HL-60 (cell line): ENCODE measurements around the gene PRDM12.

Experiments used
- DNase-seq, 2 experiments: peaks; one replicate each; pipeline ENCODE4 v3.0.0-alpha.2; 2010 to 2020; ENCODE audit warnings: low read depth in 1 of 2, low spot score in 1 of 2
- H3K27ac ChIP-seq: fragments of 250-450 bp; sonication (Bioruptor Pico); replicated peaks from 2 replicates; pipeline ENCODE4 v1.5.1; 2020; ENCODE audit warnings: mild to moderate bottlenecking, moderate library complexity
- H3K27me3 ChIP-seq: fragments of 250-450 bp; sonication (Bioruptor Pico); 2 replicates; pipeline ENCODE4 v1.5.1; 2021; ENCODE audit warnings: mild to moderate bottlenecking, moderate library complexity; ENCODE audit not compliant: insufficient read depth, poor library complexity, severe bottlenecking
- H3K4me3 ChIP-seq: replicated peaks from 2 replicates; pipeline ENCODE4 v1.5.1; 2011; ENCODE audit warnings: mild to moderate bottlenecking, control low read depth, low read length; ENCODE audit not compliant: insufficient read depth
- CTCF ChIP-seq: IDR thresholded peaks from one replicate; pipeline ENCODE4 v1.5.1; 2011; ENCODE audit warnings: low read length, control low read depth, inconsistent platforms; ENCODE audit not compliant: insufficient read depth
- GABPA ChIP-seq: IDR thresholded peaks from 2 replicates; pipeline ENCODE4 v1.6.1; 2012; ENCODE audit warnings: low read depth
- POLR2AphosphoS5 ChIP-seq: IDR thresholded peaks from 2 replicates; pipeline ENCODE4 v1.6.1; 2012; ENCODE audit warnings: low read depth
- REST ChIP-seq: IDR thresholded peaks from 2 replicates; pipeline ENCODE4 v1.6.1; 2012; ENCODE audit warnings: low read depth; ENCODE audit not compliant: insufficient replicate concordance
- SPI1 ChIP-seq: IDR thresholded peaks from 2 replicates; pipeline ENCODE4 v1.6.1; 2012; ENCODE audit warnings: low read depth, mild to moderate bottlenecking, borderline replicate concordance

PRDM12 gene

GRCh38 chr9:130629443-130630070, 34.8 kb upstream of the PRDM12 start:
- no peak overlapping the region for H3K4me3 ChIP-seq

GRCh38 chr9:130630071-130630450, 34.3 kb upstream of the PRDM12 start:
- no peak for DNase-seq
- no peak overlapping the region for H3K4me3 ChIP-seq
- H3K27me3 ChIP-seq, result no peaks in the 10 kb centered on the region
- TF ChIP-seq POLR2AphosphoS5 (no peak), REST (no peak), GABPA (no peak), CTCF (no peak), SPI1 (no peak)
- H3K27ac ChIP-seq, result no peak overlapping the region

More at GRCh38 chr9:130629443-130630070, 34.8 kb upstream of the PRDM12 start:
- no peak for DNase-seq
- no peaks in the 10 kb centered on the region for H3K27me3 ChIP-seq
- H3K27ac ChIP-seq, result no peak overlapping the region
- TF ChIP-seq POLR2AphosphoS5, result no peak
- no peak for TF ChIP-seq SPI1
- no peak for TF ChIP-seq GABPA
- TF ChIP-seq CTCF, result no peak
- no peak for TF ChIP-seq REST

- Histone ChIP-seq H3K4me3 (no peak overlapping the region), H3K27ac (no peak overlapping the region), H3K27me3 (no peaks in the 10 kb centered on the region)
- TF ChIP-seq SPI1 (no peak), POLR2AphosphoS5 (no peak), REST (no peak), GABPA (no peak), CTCF (no peak)
- DNase-seq, result no peak
These were observed 33.7 kb upstream of the PRDM12 start for GRCh38 chr9:130630506-130631330.
